ENCODE data around the gene MTA1.

GRCh38 chr14:105505101-105505500 lies 85.5 kb downstream of the MTA1 start:
- TF ChIP-seq POLR2AphosphoS5 (IDR thresholded peaks at IDR 0.05; ENCODE audit: low read depth): no peak
- TF ChIP-seq CTCF (IDR thresholded peaks at IDR 0.05; ENCODE audit: insufficient read depth, low read length): no peak

All from HL-60 (cell line).